GM18505 (cell line): Measurements from ENCODE around the gene LRRC31.

Experiments used
- ATAC-seq: cut with Tn5 transposase; IDR thresholded peaks from one replicate; pipeline ENCODE4 v1.9.1; 2021; ENCODE audit not compliant: unreplicated experiment
- POLR2A ChIP-seq: IDR thresholded peaks from 4 replicates; pipeline ENCODE4 v1.6.1; 2011; ENCODE audit warnings: borderline replicate concordance; ENCODE audit not compliant: insufficient read depth, insufficient read length; ENCODE audit errors: extremely low read depth

Gene LRRC31

DNA sequence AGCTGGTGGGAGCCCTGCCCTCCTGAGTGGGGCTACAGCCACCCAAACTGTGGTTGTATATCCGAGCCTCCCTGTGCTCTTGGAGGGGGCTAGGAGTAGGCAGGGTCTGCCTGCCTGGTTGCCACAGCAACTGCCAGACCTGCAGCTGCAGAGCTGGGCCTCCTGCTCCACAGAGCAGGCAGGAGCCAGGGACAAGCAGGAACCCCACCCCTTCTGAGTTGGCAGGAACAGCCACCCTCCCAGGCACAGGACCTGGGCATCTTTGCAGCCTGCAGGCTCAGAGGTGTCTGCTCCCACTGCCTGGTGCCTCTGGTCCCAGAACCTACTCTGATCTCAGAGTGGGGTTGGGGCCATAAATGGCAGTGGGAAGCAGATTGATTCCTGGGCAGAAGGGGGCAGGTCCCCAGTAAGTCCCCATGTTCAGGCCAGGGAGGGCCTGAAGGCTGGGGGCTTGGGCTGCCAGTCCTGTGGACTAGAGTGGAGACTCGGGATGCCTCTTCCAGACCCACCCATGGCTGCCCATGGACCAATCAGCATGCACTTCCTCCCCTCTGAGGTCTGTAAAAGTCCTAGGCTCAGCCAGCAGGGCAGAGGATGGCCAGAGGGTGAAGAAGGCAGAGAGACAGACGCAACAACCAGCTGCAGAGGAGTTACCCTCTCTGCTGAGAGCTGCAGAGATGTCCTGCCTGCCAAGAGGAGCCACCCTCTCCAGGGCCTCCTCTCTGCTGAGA, 10.3 kb upstream of the LRRC31 start:
- ATAC-seq: no peak
- no peak for TF ChIP-seq POLR2A

DNA sequence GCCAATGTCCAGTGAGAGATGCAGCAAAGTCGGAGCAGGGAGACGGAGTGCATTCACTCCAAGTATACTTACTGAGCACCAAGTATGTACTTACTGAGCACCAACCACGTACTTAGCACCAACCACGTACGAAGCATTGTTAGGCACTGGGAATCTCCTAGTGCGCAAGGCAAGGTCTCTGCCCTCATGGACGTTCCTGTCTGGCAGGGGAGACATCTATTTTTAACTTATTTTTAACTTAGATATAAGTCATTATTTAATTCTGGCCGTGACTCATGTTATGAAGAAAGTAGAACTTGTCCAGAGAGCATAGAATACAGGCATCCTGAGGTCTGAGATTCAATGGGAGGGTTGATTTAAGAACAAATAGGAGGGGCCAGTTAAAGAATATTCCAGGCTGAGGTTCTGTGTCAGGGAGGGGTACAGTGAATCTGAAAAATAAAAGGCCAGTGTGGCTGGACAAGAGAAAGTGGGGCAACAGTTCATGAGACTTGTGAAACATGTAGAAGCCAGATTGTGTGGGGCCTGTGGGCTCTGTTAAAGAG, 9.3 kb upstream of the LRRC31 start:
- ATAC-seq: no peak
- no peak for TF ChIP-seq POLR2A

DNA sequence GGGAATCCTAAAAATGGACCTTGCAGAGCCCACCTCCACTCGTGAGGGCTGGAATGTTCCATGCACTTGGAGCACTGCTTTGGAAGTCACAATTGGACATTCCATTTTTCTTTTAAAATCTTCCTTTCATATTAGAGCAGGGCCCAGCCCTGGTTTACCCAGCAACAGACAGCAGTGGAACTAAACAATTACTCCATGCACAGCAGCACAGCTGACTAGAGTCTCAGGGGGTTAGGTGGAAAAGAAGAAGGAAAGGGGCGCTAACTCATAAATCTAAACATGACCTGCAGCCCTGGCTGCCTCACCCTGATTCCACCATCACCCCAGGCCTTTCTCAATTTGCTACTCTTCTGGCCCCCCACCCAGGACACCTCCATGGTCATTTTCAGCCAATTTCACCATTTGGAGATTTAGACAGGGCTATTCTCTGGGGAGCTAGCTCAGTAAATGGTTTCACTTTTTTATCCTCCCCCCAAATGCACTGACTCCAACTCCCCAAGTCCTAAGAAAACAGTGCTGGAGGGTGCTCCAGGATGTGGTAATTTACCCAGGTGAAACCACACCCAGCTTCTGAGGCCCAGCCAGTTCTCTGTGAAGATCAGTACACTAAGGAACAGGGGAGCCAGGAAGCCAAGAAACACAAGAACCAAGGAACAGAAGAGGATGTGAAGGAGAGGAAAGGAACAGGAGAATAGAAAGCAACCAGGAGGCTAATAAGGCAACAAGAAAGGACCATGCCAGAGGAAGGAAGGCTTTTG, 1.6 kb upstream of the LRRC31 start:
- no peak for ATAC-seq
- TF ChIP-seq POLR2A: no peak

DNA sequence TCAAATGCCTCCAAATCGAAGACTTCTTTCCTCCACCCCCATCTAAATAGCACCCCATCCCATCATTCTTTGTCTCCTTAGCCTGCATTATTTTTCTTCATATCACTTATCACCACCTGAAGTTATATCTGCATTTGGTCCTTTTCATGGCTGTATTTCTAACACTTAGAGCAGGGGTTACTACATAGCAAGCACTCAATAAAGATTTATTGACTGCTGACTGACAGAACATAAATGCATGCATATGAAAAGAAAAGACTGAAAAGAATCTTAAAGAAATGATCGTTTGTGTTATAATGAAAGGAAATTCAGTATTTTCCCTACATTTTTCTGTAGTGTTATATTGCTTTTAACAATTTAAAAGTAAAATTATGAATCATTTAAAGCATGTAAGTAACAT, 1.4 kb downstream of the LRRC31 start:
- TF ChIP-seq POLR2A: no peak

DNA sequence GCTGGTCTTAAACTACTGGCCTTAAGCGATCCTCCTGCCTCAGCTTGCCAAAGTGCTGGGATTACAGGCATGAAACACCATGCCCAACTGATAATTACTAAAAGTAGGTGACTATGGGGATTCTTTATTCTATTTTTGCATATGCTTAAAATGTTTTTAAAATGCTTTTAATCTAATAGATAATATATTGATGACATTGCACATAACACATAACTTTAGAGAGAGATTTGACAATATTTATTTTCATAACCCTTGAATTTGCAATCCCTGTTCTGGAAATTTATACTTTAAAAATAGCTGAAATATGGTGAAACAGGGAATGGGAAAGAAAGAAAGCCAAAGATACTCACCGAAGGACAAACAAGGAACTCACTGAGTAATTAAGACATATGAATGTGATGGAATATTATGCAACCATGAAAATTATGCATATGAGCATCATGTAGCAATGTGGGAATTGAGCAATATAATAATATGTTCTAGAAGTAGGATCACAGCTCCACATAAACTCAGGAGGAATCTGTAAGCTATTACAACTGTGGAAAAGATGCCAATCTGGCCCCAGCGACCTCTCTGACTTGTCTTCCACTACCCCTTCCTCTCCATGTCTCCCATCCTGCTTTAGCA, 2.0 kb downstream of the LRRC31 start:
- ATAC-seq: no peak

More for the DNA sequence above, 1.4 kb downstream of the LRRC31 start:
- ATAC-seq: no peak

DNA sequence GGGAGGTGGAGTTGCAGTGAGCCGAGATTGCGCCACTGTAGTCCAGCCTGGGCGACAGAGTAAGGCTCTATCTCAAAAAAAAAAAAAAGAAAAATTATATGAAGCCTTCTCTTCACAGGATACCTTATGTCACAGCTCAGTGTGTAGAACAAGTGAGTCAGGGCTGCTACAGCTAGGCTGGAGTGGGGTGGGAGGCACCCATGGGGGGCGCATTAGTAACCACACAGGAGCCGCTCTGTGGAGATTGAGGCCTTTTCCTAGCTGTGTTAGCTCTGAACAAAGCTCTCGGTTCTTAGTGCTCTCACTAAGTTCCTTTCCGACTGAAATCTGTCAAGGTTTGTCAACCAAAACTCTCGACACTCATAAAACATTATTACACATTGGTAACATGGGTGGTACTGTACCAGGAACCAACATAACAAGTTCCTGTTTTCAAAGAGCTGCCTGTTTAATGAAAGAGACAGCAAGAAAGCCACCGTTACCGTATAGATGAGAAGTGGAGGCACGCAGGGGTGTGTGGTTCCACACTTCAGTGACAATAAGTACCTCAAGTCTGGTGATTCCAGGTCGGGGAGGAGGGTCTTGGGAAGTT, 4.5 kb downstream of the LRRC31 start:
- no peak for ATAC-seq
- TF ChIP-seq POLR2A: no peak

More for the DNA sequence above, 2.0 kb downstream of the LRRC31 start:
- no peak for TF ChIP-seq POLR2A

DNA sequence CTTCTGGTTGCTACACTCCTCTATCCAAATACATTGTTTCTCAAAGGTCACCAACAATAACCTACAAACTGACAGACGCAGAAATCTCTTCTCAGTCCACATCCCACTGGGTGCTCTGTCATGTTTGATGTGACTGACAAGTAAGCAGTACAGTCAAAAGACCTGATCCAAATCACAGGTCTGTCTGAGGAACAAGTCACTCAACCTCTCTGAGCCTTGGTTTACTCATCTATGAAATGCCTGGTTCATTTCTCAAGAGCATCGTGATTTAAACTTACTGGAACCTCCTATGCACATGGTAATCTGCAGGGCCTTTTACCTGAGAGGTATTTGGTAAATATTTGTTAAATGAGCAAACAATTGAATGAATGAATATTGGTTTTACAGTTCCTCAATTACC, 5.5 kb downstream of the LRRC31 start:
- no peak for ATAC-seq
- TF ChIP-seq POLR2A: no peak

DNA sequence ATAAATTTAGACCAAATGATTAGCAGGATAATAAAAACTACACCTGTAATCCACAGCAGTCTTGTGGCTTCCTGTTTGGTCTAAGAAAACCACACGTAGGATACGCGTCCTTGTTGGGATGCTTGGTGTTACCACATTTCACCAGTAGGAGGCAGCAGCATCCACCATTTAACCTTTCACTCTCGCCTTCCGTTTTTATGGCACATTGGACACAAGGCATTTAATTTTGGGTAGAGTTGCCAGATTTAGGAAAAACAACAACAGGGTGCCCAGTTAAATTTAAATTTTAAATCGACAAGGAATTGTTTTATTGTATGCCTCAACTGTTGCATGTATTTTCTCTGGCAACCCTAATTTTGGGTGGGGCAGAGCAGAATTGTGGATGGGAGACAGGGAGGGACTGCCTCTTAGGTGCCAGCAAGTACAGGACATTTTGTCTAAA, 6.3 kb downstream of the LRRC31 start:
- peak; percentile 63 for ATAC-seq

DNA sequence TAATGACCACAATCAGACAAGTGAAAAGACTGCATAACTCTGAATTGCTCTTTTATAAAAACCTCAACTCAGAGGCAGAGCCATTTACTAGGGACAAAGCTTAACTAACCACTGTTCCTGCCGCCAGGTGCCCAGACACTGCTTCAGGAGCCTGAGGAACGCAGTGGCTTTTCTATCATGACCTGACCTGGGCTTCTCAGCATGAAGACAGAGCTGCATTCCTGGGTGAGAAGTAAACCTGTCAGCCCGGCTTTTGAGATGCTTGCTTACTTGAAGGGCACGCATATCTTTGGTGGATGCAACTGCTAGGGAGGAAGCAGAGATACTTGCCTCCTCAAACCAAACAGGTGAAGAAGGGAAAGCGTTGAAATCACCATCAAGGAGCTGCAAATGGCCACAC, 7.9 kb downstream of the LRRC31 start:
- TF ChIP-seq POLR2A: no peak
- ATAC-seq: no peak

More for the DNA sequence above, 6.3 kb downstream of the LRRC31 start:
- no peak for TF ChIP-seq POLR2A

DNA sequence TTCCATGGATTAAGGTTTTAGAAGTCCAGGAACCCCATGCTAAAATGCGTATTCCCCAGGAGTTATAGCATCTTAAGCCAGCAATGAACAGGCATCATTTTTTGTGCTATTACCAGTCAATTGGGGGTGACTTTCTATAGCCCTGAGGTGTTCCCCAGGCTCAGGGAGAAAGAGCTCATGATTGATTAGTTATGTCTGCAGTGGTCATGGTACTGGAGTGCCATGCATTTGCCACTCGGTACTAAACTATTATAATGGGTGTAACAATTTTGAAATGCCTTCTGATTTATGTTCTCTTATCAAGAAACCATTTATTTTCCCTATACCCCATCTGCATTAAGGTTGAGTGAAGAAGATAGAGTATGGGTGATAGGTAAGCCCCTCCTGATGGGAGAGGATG, 11.9 kb downstream of the LRRC31 start:
- no peak for TF ChIP-seq POLR2A
- ATAC-seq: no peak

DNA sequence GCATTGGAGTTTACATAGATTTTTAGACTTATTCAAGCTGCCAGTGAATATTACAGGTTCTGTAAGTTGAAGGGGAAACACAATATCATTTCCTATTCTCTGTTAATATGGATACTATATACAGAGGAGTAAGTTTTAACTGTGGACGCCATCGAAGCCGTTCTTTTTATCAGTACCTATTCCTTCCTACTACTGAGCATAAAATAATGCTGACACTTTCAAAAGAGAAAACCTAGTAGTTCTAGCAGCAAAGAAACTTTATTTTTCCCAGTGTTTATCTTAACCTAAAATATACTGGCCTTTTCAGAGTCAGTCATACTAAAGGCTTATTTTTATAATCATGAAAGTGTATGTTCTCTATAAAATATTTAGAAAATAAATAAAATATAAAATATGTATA, 14.2 kb downstream of the LRRC31 start:
- no peak for ATAC-seq
- no peak for TF ChIP-seq POLR2A

DNA sequence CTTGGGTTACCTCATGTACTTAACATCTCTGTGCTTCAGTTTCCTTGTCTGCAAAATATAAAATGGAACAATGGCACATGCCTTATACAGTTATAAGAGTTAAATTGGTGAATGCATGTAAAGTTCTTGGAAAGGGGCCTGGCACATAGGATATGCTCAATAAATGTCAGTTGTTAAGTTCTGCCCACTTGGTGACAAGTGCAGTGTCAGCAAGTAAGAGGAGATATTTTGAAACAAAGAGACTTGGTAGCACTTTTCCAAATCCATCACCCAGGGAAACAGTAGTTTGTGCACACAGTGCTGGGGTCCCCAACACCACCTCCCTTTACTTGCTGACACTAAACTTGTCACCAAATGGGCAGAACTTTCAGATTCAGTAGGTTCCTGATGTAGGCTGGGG, 19.1 kb downstream of the LRRC31 start:
- no peak for ATAC-seq
- no peak for TF ChIP-seq POLR2A

DNA sequence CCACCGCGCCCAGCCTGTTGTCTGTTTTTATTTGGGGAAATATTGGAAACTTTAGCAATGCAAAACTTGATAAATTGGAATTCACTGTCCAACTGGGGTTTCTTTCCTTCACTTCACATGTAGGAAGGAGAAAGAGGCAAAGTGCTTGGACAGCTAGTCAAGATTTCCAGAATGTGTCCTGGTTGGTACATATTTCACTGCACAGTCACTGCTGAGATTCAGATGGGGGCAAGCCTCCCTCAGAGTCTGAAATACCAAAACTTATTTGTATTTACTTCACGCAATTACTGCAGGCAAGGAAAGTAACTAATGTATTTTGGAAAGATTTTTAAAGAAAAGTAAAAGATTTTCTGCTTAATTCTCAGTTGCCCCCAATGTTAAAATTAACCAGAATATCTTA, 21.0 kb downstream of the LRRC31 start:
- ATAC-seq: no peak
- TF ChIP-seq POLR2A: no peak
